GM19438 (cell line): ENCODE measurements around the gene URB2.
"Not testable (repeated sequence)": the region's sequence is repeated elsewhere in the genome, so short reads cannot be mapped to it uniquely, and the experiment has no call there.

Experiments used
- ATAC-seq: cut with Tn5 transposase; IDR thresholded peaks from one replicate; pipeline ENCODE4 v1.9.1; 2021; ENCODE audit warnings: low read depth; ENCODE audit not compliant: unreplicated experiment

The URB2 gene

DNA sequence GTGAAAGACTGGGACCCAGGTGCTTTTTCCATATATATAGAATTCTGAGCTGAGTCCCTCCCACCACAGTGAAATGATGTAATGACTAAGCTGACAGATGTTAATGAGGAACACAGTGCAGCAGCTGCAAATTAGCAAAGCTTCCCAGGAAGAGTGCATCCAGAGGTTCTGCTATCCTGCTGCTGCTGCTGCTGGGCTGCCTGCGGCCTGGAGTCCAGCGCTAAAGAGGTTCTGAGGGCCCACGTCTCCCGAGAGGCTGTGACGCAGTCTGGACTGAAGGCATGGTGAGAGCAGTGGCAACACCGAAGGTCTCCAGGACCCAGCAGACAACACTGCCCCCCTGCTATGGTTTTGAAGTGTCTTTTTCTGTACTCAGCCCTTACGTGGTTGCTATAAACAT lies 63.9 kb downstream of the URB2 start:
- ATAC-seq: no peak

DNA sequence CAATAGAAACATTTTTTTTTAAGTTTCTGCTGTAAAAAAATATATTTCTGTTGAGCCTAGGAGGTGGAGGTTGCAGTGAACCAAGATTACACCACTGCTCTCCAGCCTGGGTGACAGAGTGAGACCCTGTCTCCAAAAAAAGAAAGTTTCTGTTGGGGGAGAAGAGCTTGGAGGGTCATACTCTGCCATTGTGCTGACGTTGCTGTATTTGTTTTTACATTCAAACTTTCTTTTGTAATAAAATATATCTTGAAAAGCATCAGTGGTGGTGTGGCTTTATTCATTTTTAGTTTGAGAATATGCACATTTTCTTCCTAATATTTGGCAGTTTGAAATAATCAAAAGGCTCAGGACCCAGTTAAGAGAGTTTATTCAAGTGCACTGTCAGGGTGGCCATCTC lies 64.6 kb downstream of the URB2 start:
- ATAC-seq: no peak

DNA sequence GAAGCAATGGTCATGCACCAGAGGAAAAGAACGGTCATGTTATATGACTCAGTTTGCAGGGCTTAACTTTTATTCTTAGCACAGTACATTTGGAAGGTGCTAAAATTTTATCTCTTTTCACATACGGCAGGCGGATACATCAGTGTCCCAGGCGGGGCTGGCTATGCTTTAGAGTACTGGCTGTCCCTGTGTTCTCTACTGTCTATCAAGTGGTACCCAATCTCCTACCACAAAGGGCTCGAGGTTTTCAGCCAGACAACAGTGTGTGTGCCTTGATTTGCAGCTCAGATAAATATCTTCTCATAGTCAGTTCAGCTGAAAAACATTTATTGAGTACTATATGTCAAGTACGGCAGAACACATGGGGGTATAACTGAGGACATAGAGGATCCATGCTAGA lies 65.3 kb downstream of the URB2 start:
- no peak for ATAC-seq

DNA sequence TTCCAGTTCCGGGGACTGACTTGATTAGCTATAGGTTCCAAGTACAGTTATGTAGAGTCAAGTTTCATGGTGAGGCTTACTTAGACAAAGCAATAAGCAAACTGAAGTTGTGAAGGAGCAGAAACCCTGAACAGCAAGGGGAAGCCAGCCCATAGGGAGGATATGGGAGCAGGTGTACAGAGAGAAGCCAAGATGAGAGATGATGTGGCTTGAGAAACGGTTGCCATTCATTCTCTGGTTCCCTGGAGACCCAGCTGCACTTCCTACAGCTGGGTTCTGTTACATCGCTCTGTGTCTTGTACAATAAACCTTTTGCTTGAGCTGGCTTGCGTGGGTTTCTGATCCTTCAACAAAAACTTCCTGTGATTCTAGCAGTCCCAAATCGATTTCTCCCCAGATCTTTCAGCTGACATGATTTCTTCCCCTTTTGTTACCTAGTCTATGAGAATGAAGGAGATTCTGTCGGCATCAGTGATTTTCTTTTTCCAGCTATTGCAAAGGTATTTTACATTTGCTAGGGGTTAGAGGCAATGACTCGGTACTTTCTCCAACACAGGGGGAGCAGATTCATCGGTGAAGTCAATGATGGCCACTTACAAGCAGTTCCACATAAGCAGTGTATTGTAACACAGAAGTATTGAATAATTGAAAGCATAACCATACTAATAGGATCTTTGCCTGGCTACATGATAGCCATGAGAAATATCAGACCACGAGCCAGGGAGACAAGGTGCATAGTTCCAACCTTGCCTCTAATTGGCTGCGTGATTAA lies 67.3 kb downstream of the URB2 start:
- ATAC-seq: peak; percentile 69

DNA sequence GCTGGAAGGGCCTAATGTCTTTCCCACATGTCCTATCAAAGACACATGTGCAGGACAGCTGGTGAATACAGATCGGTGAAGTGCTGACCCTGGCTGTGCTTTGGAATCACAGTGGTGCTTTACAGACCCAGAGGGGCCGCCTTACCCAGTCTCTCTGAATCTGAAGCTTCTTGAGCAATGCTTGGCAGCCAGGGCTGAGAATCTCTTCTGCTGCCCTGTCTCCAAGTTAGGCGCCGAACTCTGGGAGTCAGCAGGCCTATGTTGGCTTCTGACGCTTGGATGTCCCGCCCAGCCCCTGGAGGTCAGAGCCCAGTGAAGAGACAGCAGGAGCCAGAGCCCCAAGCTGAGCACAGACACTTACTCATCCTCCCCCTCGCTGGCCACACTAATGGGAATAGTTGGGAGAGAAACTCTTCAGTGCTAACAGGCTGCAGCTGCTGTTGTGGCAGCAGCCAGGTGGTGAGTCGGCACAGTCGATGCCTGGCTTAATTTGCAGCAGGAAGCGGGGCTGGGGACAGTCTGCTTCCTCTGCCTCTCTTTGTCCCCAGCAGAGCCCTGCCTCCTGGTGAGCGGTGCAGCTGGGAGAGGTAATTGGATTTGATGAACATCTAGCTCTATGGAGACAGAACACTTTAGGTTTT lies 68.1 kb downstream of the URB2 start:
- no peak for ATAC-seq

DNA sequence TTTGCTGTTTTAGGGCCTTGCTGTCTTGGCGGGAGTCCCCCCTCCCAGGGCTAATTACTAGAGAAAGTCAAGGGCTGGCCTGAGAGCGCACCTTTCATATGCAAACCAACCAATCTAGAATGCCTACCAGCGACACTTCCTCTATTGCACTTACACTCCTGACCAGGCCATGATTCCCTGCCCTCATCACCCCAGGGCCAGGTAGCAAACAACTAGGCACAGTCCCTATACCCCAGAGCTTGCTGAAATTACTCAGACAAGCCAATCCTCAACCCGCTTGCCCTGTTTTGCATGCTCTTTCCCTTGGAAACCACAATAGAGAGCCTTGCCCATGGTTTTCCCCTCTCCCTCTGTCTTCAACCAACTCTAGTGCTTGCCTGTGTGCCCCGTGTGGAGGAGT lies 70.3 kb downstream of the URB2 start:
- no peak for ATAC-seq

DNA sequence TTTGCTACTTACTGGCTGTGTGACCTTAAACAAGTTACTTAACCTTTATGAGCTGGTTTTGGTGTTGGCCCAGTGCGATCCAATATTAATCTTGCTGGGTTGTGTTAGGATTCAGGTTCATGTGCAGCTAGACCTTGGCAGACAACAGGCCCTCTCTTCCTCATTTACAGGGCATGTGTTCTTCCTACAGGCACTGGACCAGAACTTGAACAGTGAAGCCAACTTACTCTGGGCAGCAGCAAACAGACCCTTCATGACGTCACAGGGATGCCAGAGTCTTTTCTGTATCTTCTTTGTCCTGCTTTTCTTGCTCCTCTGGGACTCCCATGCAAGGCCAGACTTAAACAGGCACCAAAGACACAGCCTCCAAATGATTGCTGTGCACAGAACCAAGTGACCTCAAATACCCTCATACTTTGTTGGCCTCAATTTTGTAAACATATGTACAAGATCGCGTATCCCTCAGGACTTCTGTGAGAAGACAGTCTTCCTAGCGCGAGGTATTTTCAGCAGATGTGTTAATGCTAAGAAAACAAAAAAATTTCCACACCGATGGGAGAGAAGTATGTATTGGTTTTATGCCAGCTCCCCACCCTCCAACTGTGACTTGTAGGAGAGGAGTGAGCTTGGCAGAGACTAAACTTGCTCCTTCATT lies 73.7 kb downstream of the URB2 start:
- no peak for ATAC-seq

DNA sequence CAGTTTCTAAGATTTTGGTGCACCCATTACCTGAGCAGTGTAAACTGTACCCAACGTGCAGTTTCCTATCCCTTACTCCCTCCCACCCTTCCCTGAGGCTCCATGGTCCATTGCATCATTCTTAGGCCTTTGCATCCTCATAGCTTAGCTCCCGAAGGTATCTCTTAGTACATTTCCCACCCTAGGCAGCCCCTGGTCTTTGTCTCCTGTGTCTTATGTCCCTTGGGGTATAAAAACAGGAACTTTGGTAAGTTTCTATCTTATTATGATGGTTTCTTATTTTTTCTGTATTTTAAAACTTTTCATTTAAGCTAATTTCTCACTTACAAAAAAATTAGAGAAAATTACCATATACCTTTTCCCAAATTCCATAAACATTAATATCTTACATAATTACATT lies 78.1 kb downstream of the URB2 start:
- ATAC-seq: no peak

DNA sequence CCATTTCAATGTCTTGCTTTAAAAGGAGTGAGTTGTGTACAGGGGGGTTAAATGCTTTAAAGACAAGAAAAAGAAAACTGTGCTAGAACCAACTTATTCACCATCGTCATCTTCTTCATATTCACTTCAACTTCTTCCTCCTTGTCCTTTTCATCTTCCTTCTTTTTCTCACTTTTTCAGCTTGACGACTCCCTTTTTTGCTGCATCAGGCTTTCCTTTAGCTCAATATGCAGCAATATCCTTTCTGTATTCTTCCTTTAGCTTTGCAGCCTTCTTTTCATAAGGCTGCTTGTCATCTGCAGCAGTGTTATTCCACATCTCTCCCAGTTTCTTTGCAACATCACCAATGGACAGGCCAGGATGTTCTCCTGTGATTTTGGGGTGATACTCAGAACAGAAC lies 79.1 kb downstream of the URB2 start:
- ATAC-seq: not testable (repeated sequence)

DNA sequence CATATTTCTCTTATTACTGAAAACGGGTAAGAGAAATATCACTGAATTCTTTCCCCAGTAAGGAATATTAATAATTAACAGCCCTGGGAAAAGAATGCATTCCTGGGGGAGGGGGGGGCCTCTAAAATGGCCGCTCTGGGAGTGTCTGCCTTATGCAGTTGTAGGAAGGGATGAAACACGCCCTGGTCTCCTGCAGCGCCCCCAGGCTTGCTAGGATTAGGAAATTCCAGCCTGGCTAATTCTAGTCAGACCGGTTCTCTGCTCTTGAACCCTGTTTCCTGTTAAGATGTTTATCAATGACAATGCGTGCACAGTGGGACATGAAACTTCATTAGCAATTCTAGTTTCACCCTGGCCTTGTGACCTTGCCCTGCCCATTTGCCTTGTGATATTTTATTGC lies 81.1 kb downstream of the URB2 start:
- ATAC-seq: not testable (repeated sequence)

DNA sequence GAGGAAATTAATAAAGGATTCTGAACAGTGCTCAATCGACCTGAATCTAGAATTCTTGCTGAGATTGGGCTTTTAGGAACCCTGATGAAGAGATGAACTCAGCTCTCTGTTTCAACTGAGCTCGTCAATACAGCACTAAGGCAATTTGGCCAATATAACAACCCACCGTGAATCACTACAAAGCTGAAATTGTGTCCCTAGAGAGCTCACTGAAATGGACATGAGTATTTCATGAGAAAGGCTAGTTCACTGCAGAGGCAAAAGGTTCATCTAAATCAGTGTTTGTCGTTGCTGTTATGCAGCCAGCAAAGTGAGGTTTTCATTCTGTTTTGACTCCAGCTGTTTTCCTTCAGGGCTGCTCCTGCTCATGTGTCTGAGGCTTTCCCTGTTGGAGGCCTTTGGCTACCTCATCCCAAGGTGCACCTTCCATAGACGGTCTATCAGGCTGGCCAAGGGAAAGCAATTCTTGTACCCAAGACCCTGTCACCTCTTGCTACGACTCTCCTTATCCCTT lies 83.5 kb downstream of the URB2 start:
- no peak for ATAC-seq
